ENCODE measurements around the gene ZBTB44.
"Not testable (repeated sequence)": the region's sequence is repeated elsewhere in the genome, so short reads cannot be mapped to it uniquely, and the experiment has no call there.

ZBTB44 gene

GRCh38 chr11:130269326-130269943 is 45.3 kb downstream of the ZBTB44 start:
- DNase-seq (ENCODE audit: low read depth), result no peak
- no peak overlapping the region for H3K4me3 ChIP-seq (ENCODE audit: low read length)
- no peak for TF ChIP-seq CTCF (IDR thresholded peaks at IDR 0.05; ENCODE audit: insufficient read depth, low read depth, low read length, missing control alignments)

GRCh38 chr11:130263351-130263750 is 51.4 kb downstream of the ZBTB44 start:
- no peak overlapping the region for H3K4me3 ChIP-seq (ENCODE audit: low read length)
- no peak for DNase-seq (ENCODE audit: low read depth)
- TF ChIP-seq CTCF (IDR thresholded peaks at IDR 0.05; ENCODE audit: insufficient read depth, low read depth, low read length, missing control alignments), result no peak

- no peak for TF ChIP-seq CTCF (IDR thresholded peaks at IDR 0.05; ENCODE audit: insufficient read depth, low read depth, low read length, missing control alignments)
- DNase-seq (ENCODE audit: low read depth), result no peak
- no peak overlapping the region for H3K4me3 ChIP-seq (ENCODE audit: low read length)
Measured at GRCh38 chr11:130262424-130262823, 52.3 kb downstream of the ZBTB44 start.

- DNase-seq (ENCODE audit: low read depth), result no peak
- no peak overlapping the region for H3K4me3 ChIP-seq (ENCODE audit: low read length)
- no peak for TF ChIP-seq CTCF (IDR thresholded peaks at IDR 0.05; ENCODE audit: insufficient read depth, low read depth, low read length, missing control alignments)
Measured at GRCh38 chr11:130261571-130261970, 53.1 kb downstream of the ZBTB44 start.

- no peak for DNase-seq (ENCODE audit: low read depth)
- no peak for TF ChIP-seq CTCF (IDR thresholded peaks at IDR 0.05; ENCODE audit: insufficient read depth, low read depth, low read length, missing control alignments)
- no peak overlapping the region for H3K4me3 ChIP-seq (ENCODE audit: low read length)
Measured at GRCh38 chr11:130260742-130261141, 54.0 kb downstream of the ZBTB44 start.

- DNase-seq (ENCODE audit: low read depth), result no peak
- no peak overlapping the region for H3K4me3 ChIP-seq (ENCODE audit: low read length)
- no peak for TF ChIP-seq CTCF (IDR thresholded peaks at IDR 0.05; ENCODE audit: insufficient read depth, low read depth, low read length, missing control alignments)
Measured at GRCh38 chr11:130260080-130260627, 54.6 kb downstream of the ZBTB44 start.

- not testable (repeated sequence) for H3K4me3 ChIP-seq (ENCODE audit: low read length); DNase-seq (ENCODE audit: low read depth)
Measured at GRCh38 chr11:130251763-130252162, 63.0 kb downstream of the ZBTB44 start.

- not testable (repeated sequence) for DNase-seq (ENCODE audit: low read depth)
Measured at GRCh38 chr11:130249929-130250328, 64.8 kb downstream of the ZBTB44 start.

More at GRCh38 chr11:130249929-130250328, 64.8 kb downstream of the ZBTB44 start:
- H3K4me3 ChIP-seq (ENCODE audit: low read length), result not testable (repeated sequence)

Data from epithelial cell of esophagus (primary cell).